Stimulated activated CD4-positive, alpha-beta T cell treated with anti-CD3 and anti-CD28 coated beads, Interleukin-12 subunit alpha, Interleukin-12 subunit beta, amount 100 ng/mL, for 24 hours (primary cell): ENCODE results near the gene SPINDOC.
"Not testable (repeated sequence)": the region's sequence is repeated elsewhere in the genome, so short reads cannot be mapped to it uniquely, and the experiment has no call there.

Experiments used
- DNase-seq, 2 experiments: peaks; one replicate each; pipeline ENCODE4 v3.0.0-alpha.2; 2020; ENCODE audit warnings: low read depth in 2 of 2

Gene SPINDOC

DNA sequence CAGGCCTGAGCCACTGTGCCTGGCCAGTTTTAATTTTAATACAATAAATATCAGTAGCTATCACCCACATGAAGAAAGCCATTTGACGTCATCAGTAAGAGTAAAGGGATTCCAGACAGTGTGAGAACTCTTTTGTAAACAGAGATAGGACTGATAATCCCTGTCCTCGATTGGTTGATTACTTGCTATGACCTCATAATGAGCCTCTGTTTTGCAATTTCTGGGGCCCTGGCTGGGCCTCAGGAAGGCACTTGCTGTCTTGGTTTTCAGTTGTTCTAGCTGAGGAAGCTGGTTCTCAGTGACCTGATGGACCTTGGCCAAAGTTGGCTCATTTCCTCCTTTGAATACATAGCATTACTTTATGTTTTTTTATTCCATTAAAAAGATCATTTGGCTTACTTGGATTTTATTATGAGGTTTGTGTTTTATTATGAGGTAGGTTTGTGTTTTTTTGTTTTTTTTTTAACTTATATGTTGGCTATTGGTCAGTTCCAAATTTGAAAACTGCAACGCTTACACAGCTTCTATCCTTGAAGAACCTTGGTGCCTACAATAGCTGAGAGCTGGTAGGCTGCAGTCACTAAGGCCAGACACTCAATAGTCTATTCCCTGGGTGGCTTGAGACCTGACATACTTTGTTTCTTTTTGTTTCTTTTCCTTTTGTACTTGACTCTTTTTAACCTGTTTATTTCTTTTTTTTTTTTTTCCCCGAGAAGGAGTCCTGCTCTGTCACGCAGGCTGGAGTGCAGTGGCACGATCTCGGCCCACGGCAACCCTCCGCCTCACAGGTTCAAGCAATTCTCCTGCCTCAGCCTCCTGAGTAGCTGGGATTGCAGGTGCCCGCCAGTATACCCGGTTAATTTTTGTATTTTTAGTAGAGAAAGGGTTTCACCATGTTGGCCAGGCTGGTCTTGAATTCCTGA, 45.6 kb downstream of the SPINDOC start:
- DNase-seq: no peak

DNA sequence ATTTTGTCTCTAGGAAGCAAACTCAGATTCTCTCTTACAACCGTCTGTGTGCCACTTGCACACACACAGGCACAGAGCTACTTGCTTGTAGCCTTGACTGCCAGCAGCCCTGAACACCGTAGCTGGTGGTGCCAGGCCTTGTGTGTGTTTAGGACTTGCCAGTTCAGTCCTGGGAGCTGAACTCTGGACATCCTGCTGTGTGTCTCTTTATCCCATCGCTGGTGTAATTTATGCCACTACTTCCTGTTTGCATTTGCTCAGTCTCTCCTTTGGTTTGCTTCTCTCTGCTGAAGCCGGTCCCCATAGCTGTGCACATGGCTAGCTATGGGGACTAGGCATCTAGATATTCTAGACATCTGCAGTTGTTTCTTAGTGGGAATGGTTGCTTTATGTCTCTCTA, 49.7 kb downstream of the SPINDOC start:
- no peak for DNase-seq

DNA sequence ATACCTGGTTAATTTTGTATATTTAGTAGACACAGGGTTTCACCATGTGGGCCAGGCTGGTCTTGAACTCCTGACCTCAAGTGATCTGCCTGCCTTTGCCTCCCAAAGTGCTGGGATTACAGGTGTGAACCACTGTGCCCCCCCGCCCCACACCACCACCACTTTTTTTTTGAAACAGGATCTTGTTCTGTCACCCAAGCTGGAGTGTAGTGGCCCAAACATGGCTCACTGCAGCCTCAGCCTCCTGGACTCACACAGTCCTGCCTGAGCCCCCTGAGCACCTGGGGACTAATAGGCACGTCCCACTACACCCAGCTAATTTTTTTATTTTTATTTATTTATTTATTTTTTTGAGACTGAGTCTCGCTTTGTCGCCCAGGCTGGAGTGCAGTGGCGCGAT, 50.4 kb downstream of the SPINDOC start:
- not testable (repeated sequence) for DNase-seq

DNA sequence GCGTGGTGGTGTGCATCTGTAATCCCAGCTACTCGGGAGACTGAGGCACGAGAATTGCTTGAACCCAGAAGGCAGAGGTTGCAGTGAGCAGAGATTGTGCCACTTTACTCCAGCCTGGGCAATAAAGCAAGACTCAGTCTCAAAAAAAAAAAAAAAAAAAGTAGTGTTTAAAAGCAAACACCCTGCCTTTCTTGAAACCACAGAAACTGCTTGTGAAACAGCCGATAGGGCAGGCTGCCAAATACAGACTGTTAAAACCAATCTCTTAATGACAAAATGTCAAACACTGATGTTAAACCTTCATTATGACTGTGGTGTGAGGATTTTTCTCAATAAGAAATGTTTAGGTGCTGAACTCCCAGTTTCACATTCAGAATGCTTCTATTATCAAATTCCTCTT, 53.0 kb downstream of the SPINDOC start:
- DNase-seq: peak; percentile 66 to 73

DNA sequence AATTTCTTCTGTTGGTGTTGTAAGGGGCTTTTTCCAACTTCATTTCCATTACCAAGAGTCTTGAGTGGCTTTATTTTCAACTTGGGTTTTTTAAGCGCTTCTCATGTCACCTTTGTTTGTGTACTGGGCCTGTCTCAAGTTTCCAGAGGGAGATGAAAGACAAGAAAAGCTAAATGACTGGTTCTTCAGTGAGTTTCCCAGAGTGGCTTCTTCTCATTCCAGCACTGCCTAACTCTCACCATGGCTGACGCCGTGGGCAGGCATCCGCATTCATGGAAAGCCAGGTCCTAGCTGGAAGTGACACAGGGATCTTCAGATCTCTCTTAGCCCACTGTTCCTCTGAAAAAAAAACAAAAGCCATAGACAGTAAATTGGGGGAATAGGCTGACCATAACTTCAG, 54.3 kb downstream of the SPINDOC start:
- DNase-seq: no peak

DNA sequence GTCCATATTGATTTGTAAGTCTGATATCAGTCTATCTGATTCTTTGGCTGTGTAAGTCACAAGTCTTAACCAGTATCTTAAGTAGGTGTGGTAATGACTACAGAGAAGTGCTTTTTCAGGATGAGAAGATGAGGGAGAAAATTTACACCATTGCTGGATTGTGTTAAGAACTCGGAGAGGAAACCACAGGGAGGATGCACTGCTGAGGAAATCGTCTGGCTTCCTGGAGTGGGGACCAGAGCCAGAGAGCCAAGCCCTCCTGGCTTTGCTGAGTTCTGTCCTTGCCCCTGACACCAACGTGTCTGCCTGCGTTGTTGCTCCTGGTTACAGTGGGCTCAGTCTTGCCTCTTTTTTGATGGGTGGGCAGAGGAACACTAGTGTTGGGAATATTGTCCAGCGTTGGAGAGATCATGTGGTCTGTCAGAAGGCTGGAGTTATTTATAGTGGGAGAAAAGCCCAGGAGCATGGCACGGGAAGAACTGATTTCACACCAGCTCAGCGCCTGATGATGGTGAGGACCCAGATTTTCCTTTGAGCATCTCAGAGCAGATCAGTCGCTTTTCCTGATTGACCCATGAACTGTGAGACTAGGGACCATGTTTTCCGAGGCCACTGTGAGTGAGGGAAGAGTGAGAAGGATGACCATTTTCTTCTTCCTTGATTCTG, 55.3 kb downstream of the SPINDOC start:
- DNase-seq: no peak

DNA sequence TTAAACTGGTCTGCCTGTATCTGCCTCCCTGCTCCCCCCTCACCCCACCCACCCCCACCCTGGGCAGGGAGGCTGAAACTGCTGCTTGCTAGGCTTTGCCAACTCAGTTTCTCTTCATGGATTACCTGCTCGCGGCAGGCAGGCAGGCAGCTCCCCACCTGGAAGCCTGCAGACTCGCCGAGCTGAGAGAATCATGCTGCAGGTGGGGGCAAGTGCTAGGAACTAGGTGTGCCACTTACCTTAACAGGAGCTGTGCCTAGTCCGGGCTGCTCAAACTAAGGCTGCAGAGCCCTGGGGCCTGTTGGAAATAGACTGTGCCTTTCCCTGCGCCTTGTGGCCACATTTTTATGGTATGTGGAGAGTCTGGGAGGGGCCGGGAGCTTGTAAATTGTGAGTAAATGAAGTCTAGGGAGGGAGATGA, 55.9 kb downstream of the SPINDOC start:
- no peak for DNase-seq

DNA sequence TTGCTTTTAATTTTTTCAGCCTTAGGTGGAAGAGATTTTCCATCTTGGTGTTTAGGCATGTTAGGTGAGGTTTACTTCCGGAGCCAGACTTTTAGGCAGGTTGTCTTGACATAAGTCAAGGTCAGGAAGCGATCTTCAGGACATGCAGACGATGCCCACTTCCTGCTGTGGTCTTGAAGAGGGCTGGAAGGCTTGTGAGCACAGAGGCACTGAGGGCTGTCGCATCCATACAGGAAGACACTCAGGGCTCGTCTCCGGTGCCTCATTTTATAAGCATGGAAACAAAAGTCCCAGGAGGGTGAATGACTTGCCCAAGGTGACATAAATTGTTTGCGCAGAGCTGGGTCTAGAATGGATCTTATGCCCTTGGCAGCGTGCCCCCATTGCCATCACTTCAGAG, 56.4 kb downstream of the SPINDOC start:
- no peak for DNase-seq

DNA sequence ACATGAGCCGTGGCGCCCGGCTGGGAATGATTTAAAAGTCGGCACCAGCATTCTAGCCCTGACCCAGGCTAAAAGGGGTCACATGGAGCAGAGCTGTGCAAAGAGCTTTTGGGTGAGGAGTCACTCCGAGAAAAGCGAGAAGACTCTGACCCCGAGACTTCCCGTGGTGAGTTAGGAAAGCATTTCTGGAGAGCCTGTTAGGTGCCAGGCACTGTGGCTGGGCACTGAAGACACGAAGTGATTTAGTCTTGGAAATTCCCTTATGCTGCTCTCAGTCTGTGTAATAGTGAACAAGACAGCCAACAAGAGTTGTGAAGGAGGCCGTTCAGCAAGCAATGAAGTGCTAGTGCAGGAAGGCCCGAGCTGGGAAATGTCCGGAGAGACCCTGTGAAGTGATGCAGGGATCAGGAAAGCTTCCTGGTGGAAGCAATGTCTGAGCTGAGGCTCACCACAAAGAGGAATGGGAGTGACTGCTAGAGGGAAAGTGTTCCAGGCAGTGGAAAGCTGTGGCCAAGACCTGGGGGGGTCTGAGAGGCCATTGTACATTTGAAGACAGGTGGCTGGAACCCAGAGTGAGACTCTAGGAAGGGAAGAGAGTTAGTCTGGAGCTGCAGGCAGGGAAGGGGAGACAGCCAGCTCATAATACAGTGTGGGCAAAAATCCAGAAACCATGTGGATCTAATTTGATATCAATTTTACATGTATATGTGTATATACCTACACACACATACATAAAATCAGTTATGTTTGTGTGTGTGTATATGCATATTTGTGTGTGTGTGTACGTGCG, 57.3 kb downstream of the SPINDOC start:
- no peak for DNase-seq

DNA sequence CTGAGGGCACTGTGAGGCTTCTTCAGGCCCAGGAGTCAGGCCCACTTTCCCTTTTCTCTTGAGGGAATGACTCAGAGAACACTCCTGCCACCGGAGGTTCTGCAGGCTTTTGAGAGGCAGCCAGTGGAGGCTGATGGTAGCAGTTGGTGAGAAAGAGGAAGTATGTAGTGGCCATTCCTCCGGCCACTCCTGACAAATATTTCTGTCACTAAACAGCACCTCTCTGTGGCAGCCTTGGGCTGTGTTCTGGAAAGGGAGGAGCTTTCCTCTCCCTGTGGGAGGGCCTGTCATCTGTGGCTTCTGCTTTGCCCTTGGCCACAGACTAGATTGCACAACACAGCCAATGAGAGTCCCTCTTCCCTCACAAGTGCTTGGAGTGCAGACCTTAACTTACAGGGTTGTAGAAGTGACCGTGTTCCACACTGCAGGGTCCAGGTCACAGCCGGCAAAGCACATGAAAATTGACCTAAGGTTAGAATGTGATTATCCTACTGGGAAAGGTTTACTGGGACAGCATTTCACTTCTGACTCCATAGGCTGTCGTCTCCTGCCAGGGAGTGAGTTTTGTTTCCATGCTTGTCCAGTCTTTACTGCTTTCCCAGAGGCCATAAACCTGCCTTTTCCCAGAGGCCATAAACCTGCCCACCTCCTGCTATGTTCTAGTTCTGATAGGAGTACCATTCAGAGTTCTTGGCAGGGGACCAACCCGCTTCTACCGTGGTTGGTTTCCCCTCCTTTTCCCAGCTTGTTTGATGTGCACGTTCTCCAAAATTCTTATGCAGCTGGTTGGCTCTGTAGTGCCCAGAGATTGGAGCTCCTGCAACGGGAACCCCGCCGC, 58.9 kb downstream of the SPINDOC start:
- DNase-seq: peak in 1 of 2 experiments; percentile 15

DNA sequence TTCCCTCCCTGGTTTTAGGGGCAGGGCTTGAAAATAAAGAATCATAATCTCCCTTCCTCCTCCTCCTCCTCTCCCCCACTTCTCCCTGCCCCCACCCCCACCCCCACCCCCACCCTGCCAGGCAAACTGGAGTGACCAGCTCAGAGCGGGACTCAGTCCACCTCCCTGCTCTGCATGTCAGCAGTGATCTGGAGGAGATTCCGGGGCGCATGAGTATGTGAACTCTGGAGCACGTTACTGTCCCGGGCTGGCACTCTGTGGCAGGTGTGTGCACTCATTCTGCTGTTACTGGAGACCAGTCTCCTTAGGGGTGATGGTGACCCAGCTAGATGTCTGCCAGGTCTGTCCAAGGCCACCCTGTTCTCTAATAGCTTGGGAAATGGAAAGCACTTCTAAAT, 59.5 kb downstream of the SPINDOC start:
- DNase-seq: no peak

DNA sequence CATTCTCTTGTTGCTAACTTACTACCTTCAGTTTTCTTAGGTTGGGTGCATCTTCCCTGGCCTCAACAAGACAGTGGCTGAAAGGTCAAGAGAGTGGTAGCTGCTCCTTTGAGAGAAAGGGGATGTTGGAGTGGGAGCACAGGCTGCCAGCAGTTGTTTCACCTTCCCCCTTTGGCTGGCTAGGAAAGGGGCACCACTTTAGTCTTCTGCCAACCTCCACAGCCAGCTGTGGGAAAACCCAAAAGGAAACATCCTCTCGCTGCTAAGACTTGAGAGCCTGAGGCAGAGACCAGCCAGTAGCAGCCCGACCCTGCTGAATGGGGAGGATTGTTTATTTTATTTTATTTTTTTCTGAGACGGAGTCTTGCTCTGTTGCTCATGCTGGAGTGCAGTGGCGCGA, 60.1 kb downstream of the SPINDOC start:
- DNase-seq: no peak

DNA sequence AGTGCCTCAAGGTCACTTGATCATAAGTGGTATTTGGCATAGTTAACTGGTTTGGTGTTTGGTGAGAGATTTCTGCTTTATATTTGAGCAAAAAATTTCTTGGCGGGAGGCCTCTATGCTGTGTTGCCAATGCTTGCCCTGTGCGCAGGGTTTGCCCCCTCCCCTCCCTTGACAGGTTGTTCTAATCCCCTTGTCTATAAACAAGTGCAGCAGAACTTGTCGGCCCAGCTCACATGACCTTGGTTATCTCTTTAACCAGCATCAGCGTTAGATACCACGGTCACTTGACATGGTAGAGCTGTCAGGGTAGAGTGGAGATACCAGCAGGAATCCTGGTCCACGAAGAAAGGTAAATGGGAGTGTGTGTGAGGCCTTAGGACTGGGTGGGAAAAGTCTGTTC, 61.3 kb downstream of the SPINDOC start:
- no peak for DNase-seq

DNA sequence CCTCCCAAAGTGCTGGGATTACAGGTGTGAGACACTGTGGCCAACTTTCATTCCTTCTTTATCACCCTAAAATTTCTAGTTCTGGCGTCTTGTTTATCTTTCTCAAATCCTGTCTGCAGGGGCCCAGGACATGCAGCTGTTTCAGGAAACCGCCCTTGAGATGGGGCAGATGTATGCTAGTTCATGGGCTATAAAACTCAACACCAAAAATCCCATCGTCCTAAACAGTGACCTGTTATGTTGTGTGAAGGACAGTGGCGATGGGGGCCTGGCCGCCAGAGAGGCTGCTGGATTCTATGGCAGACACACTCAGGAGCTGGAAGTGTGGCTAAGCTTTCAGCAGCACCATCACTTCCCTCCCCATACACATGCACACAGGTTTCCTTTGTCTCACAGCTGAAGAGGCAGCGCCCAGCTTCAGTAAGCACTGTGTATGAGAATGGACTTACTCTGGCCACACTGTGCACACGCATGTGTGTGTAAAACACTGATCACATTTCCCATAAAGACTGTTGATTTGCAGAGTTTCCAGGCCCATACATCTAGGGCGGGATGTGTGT, 62.3 kb downstream of the SPINDOC start:
- no peak for DNase-seq

DNA sequence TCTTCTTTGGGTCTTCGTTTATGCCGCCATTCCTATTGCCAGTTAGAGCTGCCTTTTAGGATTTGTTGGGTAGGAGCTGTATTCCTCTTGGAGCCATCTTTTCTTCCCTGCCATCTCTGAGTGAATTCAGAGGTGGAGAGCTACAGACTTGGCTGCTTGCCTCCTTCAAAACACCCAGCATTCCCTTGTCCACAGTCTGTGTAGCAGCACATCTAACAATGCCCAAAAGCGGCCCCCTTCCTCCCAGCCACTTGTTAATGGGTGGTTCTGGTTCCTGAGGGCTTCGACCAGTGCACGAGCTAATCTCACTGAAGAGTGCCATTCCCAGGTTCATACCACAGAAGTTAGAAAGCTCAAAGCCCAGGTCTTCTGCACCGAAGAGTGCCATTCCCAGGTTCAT, 63.4 kb downstream of the SPINDOC start:
- no peak for DNase-seq
